CD14-positive monocyte (primary cell): ENCODE measurements around the gene OR13F1. TPM values are rescaled to one million over a fixed set of nuclear protein-coding genes. Genes with fewer than 3 reads are reported as not detected.

Experiments used
- DNase-seq, 3 donors: peaks; one replicate each; pipeline ENCODE4 v3.0.0-alpha.2; 2011 to 2022
- H2AFZ ChIP-seq: 2 replicates; pipeline ENCODE4 v1.6.0; 2012; ENCODE audit warnings: mild to moderate bottlenecking, low read depth, low read length, inconsistent platforms; ENCODE audit not compliant: insufficient read depth, poor library complexity, severe bottlenecking
- H3K27ac ChIP-seq, 2 donors: 1 replicate in 1 of 2; 2 replicates in 1 of 2; pipeline ENCODE4 v1.5.1; 2012 to 2013; ENCODE audit warnings: low read length in 2 of 2, control low read depth in 1 of 2, inconsistent platforms in 1 of 2, low read depth in 1 of 2, mild to moderate bottlenecking in 1 of 2
- H3K27me3 ChIP-seq, 2 donors: one replicate each; pipeline versions ENCODE4 v1.6.0 to v1.6.1; 2011 to 2013; ENCODE audit warnings: low read length in 2 of 2; ENCODE audit not compliant: control insufficient read depth in 2 of 2, insufficient read depth in 2 of 2
- H3K36me3 ChIP-seq, 2 donors: replicated peaks in 1 of 2; 1 replicate in 1 of 2; 2 replicates in 1 of 2; pipeline versions ENCODE4 v1.5.1 to v1.6.1; 2012 to 2013; ENCODE audit warnings: low read length in 2 of 2, control low read depth in 1 of 2, inconsistent platforms in 1 of 2, mild to moderate bottlenecking in 1 of 2; ENCODE audit not compliant: insufficient read depth in 2 of 2, control insufficient read depth in 1 of 2
- H3K4me1 ChIP-seq, 2 donors: 1 replicate in 1 of 2; 2 replicates in 1 of 2; pipeline versions ENCODE4 v1.5.1 to v1.6.1; 2012 to 2013; ENCODE audit warnings: low read length in 2 of 2, control low read depth in 1 of 2, inconsistent platforms in 1 of 2, mild to moderate bottlenecking in 1 of 2, moderate library complexity in 1 of 2; ENCODE audit not compliant: insufficient read depth in 2 of 2, control insufficient read depth in 1 of 2
- H3K4me2 ChIP-seq: replicated peaks from 2 replicates; pipeline ENCODE3; 2012; ENCODE audit warnings: low read length, moderate library complexity, mild to moderate bottlenecking; ENCODE audit not compliant: poor library complexity, severe bottlenecking; ENCODE audit errors: extremely low read depth
- H3K4me3 ChIP-seq, 3 experiments: fragments of 200-600 bp in 1 of 3; sonication (generic) in 1 of 3; replicated peaks in 1 of 3; 1 replicate in 2 of 3; 2 replicates in 1 of 3; pipeline ENCODE4 v1.5.1; 2011 to 2013; ENCODE audit warnings: low read length in 3 of 3, mild to moderate bottlenecking in 3 of 3, control low read depth in 2 of 3, low read depth in 2 of 3, inconsistent platforms in 1 of 3, moderate library complexity in 1 of 3
- H3K79me2 ChIP-seq: 2 replicates; pipeline ENCODE4 v1.6.0; 2012; ENCODE audit warnings: mild to moderate bottlenecking, control low read depth, inconsistent platforms, low read length, moderate library complexity; ENCODE audit not compliant: insufficient read depth
- H3K9ac ChIP-seq: 2 replicates; pipeline ENCODE4 v1.6.0; 2017; ENCODE audit warnings: low read length, mild to moderate bottlenecking; ENCODE audit not compliant: insufficient read depth, poor library complexity, severe bottlenecking
- H3K9me3 ChIP-seq, 2 donors: replicated peaks in 1 of 2; 1 replicate in 1 of 2; 2 replicates in 1 of 2; pipeline versions ENCODE4 v1.5.1 to v1.6.1; 2012 to 2013; ENCODE audit warnings: low read length in 2 of 2, control low read depth in 1 of 2; ENCODE audit not compliant: control insufficient read depth in 1 of 2, insufficient read depth in 1 of 2
- H4K20me1 ChIP-seq: 2 replicates; pipeline ENCODE4 v1.6.0; 2012; ENCODE audit warnings: mild to moderate bottlenecking, low read length, control low read depth, moderate library complexity; ENCODE audit not compliant: insufficient read depth
- H3K27ac Mint-ChIP-seq, 7 donors: one replicate each; pipeline ENCODE4 v1.8.0; 2020; ENCODE audit warnings: mild to moderate bottlenecking in 7 of 7, mixed read lengths in 7 of 7, moderate library complexity in 6 of 7, inconsistent platforms in 2 of 7
- H3K27me3 Mint-ChIP-seq, 3 donors: one replicate each; pipeline ENCODE4 v1.8.0; 2021 to 2022; ENCODE audit warnings: low read depth in 3 of 3, mild to moderate bottlenecking in 3 of 3, mixed read lengths in 3 of 3, moderate library complexity in 3 of 3, inconsistent platforms in 1 of 3
- H3K36me3 Mint-ChIP-seq, 2 donors: one replicate each; pipeline ENCODE4 v1.8.0; 2020; ENCODE audit warnings: mixed read lengths in 2 of 2, inconsistent platforms in 1 of 2, mild to moderate bottlenecking in 1 of 2
- H3K4me1 Mint-ChIP-seq: one replicate; pipeline ENCODE4 v1.8.0; 2020; ENCODE audit warnings: mild to moderate bottlenecking, mixed read lengths
- H3K4me3 Mint-ChIP-seq, 2 donors: one replicate each; pipeline ENCODE4 v1.8.0; 2020; ENCODE audit warnings: mild to moderate bottlenecking in 2 of 2, mixed read lengths in 2 of 2, moderate library complexity in 1 of 2
- H3K9me3 Mint-ChIP-seq, 7 donors: one replicate each; pipeline ENCODE4 v1.8.0; 2020 to 2022; ENCODE audit warnings: mixed read lengths in 7 of 7, mild to moderate bottlenecking in 6 of 7, moderate library complexity in 6 of 7, inconsistent platforms in 2 of 7
- WGBS: methylation state at CpG from one replicate; pipeline ENCODE4 v1.1.5; 2013; ENCODE audit warnings: missing lambda C conversion rate; ENCODE audit not compliant: insufficient coverage; 5-methylcytosine and 5-hydroxymethylcytosine counted together
- intact Hi-C, 2 donors: fragments of 100-400 bp; cut with micrococcal nuclease; formaldehyde crosslinking; loops; one replicate each; pipeline versions ENCODE4 v1.15.0 to v1.15.1; 2023
- polyA plus RNA-seq, 3 donors: library from polyadenylated mRNA; depleted of rRNA in 1 of 3; unstranded in 2 of 3; stranded (reverse) in 1 of 3; fragments of 300-500 nt in 2 of 3; fragments of >200 nt in 1 of 3; fragmentation: Illumina TruSeq in 2 of 3; gene quantifications; 1 replicate in 2 of 3; 2 replicates in 1 of 3; pipeline ENCODE4 v1.2.3, GENCODE V29; 2012 to 2021
- TF ChIP-seq, protein P1 (sequence below): fragments of 200-600 bp; IDR thresholded peaks from one replicate; pipeline ENCODE4 v1.8.0; 2022; ENCODE audit warnings: antibody characterized with exemption, mild to moderate bottlenecking

The OR13F1 gene
- polyA plus RNA-seq, 3 donors, result not detected

DNA sequence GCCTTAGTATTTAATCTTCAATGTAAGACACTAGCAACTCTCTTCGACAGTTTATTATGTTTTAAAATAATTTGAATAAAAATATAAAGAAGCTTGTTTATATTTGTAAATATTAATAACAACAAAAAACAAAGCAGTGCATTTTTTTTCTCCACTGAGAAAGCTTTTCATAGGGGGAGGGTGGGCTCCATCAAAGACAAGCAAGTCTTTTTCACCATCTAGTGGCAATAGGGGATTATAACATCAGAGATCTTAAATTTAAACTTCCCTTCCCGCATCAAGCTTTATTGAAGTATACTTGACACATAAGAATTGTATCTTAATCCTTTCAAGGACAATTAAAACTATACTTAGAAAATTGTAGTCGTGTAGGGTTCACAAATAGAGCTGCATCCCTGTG, 9.3 kb upstream of the OR13F1 start:
- H3K9ac ChIP-seq, result no peak overlapping the region
- intact Hi-C loops, result no loop called here
- H3K27me3 ChIP-seq, result no peaks in the 10 kb centered on the region
- DNase-seq, result no peak
- peaks cover 0 to 2% (median 0%) of the 10 kb centered on the region in 3 donors for H3K27me3 Mint-ChIP-seq
- no peak overlapping the region for H3K4me3 ChIP-seq
- H3K4me1 ChIP-seq, result no peaks in the 10 kb centered on the region
- H3K36me3 Mint-ChIP-seq, result no peaks in the 10 kb centered on the region
- H2AFZ ChIP-seq, result no peak overlapping the region
- no peaks in the 10 kb centered on the region for H4K20me1 ChIP-seq
- no peaks in the 10 kb centered on the region for H3K79me2 ChIP-seq
- H3K4me1 Mint-ChIP-seq, result no peaks in the 10 kb centered on the region
- TF ChIP-seq, protein P1, sequence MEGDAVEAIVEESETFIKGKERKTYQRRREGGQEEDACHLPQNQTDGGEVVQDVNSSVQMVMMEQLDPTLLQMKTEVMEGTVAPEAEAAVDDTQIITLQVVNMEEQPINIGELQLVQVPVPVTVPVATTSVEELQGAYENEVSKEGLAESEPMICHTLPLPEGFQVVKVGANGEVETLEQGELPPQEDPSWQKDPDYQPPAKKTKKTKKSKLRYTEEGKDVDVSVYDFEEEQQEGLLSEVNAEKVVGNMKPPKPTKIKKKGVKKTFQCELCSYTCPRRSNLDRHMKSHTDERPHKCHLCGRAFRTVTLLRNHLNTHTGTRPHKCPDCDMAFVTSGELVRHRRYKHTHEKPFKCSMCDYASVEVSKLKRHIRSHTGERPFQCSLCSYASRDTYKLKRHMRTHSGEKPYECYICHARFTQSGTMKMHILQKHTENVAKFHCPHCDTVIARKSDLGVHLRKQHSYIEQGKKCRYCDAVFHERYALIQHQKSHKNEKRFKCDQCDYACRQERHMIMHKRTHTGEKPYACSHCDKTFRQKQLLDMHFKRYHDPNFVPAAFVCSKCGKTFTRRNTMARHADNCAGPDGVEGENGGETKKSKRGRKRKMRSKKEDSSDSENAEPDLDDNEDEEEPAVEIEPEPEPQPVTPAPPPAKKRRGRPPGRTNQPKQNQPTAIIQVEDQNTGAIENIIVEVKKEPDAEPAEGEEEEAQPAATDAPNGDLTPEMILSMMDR, result no peak
- no peak overlapping the region for H3K27ac ChIP-seq
- no CpG with 5 or more reads among the region's 3 CpGs for WGBS
- H3K4me2 ChIP-seq, result no peak overlapping the region
- no peak overlapping the region for H3K27ac Mint-ChIP-seq
- H3K9me3 Mint-ChIP-seq, result peaks cover 0 to 11% (median 3%) of the 10 kb centered on the region in 7 donors
- no peak overlapping the region for H3K4me3 Mint-ChIP-seq
- no peaks in the 10 kb centered on the region for H3K36me3 ChIP-seq
- no peaks in the 10 kb centered on the region for H3K9me3 ChIP-seq

DNA sequence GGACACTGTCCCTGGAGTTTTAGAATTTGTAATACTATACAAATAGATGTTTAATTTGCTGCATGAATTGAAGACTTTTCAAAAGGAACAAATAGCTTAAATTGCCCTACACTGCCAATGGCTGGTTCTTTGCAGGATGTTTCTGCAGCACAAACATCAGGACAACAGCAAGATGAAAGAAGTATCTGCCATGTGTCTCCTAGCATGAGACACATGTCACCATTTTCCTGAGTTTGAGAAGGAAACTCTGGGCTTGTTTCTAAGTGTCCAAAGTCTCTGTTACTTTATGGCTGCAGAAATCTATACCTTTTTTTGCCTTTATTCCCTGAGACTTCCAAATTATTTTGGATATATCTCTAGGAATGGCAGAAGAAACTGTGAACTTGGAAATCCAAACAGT, 623 bp upstream of the OR13F1 start:
- H3K4me1 ChIP-seq, result no peaks in the 10 kb centered on the region
- H3K36me3 ChIP-seq, result no peaks in the 10 kb centered on the region
- Mint-ChIP-seq H3K36me3 (no peaks in the 10 kb centered on the region), H3K4me1 (no peaks in the 10 kb centered on the region), H3K27me3 (peaks cover 0 to 2% (median 0%) of the 10 kb centered on the region in 3 donors), H3K4me3 (no peak overlapping the region), H3K27ac (no peak overlapping the region), H3K9me3 (peaks cover 0 to 4% (median 0%) of the 10 kb centered on the region in 7 donors)
- H3K9ac ChIP-seq, result no peak overlapping the region
- TF ChIP-seq, protein P1, result no peak
- no peak for DNase-seq
- intact Hi-C loops, result no loop called here
- H3K4me2 ChIP-seq, result no peak overlapping the region
- no peak overlapping the region for H2AFZ ChIP-seq
- no peaks in the 10 kb centered on the region for H3K27me3 ChIP-seq
- H3K79me2 ChIP-seq, result no peaks in the 10 kb centered on the region
- no peaks in the 10 kb centered on the region for H4K20me1 ChIP-seq
- H3K9me3 ChIP-seq, result no peaks in the 10 kb centered on the region
- no peak overlapping the region for H3K4me3 ChIP-seq
- no peak overlapping the region for H3K27ac ChIP-seq
